Right lobe of liver (tissue), 6 donors: Measurements from ENCODE around the gene LUZP2. TPM values are rescaled to one million over a fixed set of nuclear protein-coding genes. Genes with fewer than 3 reads are reported as not detected.

ENCODE experiments used
- ATAC-seq, 4 donors: fragments of 200-7000 bp; cut with Tn5 transposase; one replicate each; pipeline ENCODE4 v1.9.1; 2020; ENCODE audit warnings: mild to moderate bottlenecking in 4 of 4, moderate library complexity in 4 of 4
- DNase-seq, 3 donors: peaks; one replicate each; pipeline ENCODE4 v3.0.0-alpha.2; 2020
- H3K27ac ChIP-seq, 3 donors: fragments of 200-600 bp; one replicate each; pipeline ENCODE4 v1.8.0; 2022
- H3K27me3 ChIP-seq, 2 donors: fragments of 200-600 bp; one replicate each; pipeline ENCODE4 v1.8.0; 2022
- H3K36me3 ChIP-seq, 4 donors: fragments of 200-600 bp; sonication (generic) in 1 of 4; one replicate each; pipeline versions ENCODE4 v1.5.1 to v1.8.0; 2017 to 2022; ENCODE audit warnings: control low read depth in 1 of 4
- H3K4me1 ChIP-seq, 4 donors: fragments of 200-600 bp; sonication (generic) in 1 of 4; one replicate each; pipeline versions ENCODE4 v1.5.1 to v1.8.0; 2017 to 2022; ENCODE audit warnings: control low read depth in 1 of 4
- H3K4me3 ChIP-seq, 3 donors: fragments of 200-600 bp; one replicate each; pipeline ENCODE4 v1.8.0; 2022
- H3K9me3 ChIP-seq, 4 donors: fragments of 200-600 bp; sonication (generic) in 1 of 4; one replicate each; pipeline versions ENCODE4 v1.5.1 to v1.8.0; 2017 to 2022; ENCODE audit warnings: control low read depth in 1 of 4
- CTCF ChIP-seq, 4 donors: fragments of 200-600 bp in 3 of 4; fragments of 450-650 bp in 1 of 4; IDR thresholded peaks; one replicate each; pipeline versions ENCODE4 v1.5.1 to v1.8.0; 2016 to 2022; ENCODE audit warnings: antibody characterized with exemption in 4 of 4, mild to moderate bottlenecking in 2 of 4
- POLR2A ChIP-seq: fragments of 450-650 bp; IDR thresholded peaks from one replicate; pipeline ENCODE4 v1.6.1; 2017; ENCODE audit warnings: antibody characterized with exemption, mild to moderate bottlenecking
- WGBS: methylation state at CpG from one replicate; pipeline ENCODE4 v1.1.6; 2018; ENCODE audit warnings: low coverage, low lambda C conversion rate; ENCODE audit not compliant: insufficient coverage; ENCODE audit errors: missing lambda C conversion rate; 5-methylcytosine and 5-hydroxymethylcytosine counted together
- intact Hi-C, 2 donors: fragments of 100-400 bp; cut with DNase I; formaldehyde crosslinking; loops; one replicate each; pipeline versions ENCODE4 v1.11.2 to v1.14.1; 2022
- total RNA-seq, 6 experiments: library from RNA; depleted of rRNA in 2 of 6; stranded (reverse); fragments of >200 nt in 2 of 6; fragmentation: NEBNext Ultra II Directional in 3 of 6; extraction: Animal tissue kit (Norgen Biotek cat#: 25700) in 3 of 6; gene quantifications; one replicate each; pipeline versions ENCODE4 v1.1.0 to v1.2.4, GENCODE V29; 2016 to 2023
- donor health status: DM: no; HTN: yes; CAD: no.
- donor health status: DM: no; HTN: no; CAD: no.
- donor health status: DM: no; HTN: no; CAD: no.
- donor health status: DM: no; HTN: yes; CAD: no.
- donor health status: DM: no; HTN: yes; CAD: no.

The LUZP2 gene
- total RNA-seq, 6 experiments from 2014 or later = not detected

GRCh38 chr11:24667353-24667968 is 170.6 kb downstream of the LUZP2 start:
- WGBS = 70% methylated on average over 5 of the region's 5 CpGs
- TF ChIP-seq CTCF (IDR thresholded peaks at IDR 0.05) (no peak), POLR2A (no peak)
- H3K9me3 ChIP-seq = no peaks in the 10 kb centered on the region
- intact Hi-C loops = no loop called here
- H3K27me3 ChIP-seq = no peaks in the 10 kb centered on the region
- H3K36me3 ChIP-seq = no peaks in the 10 kb centered on the region
- ATAC-seq (no peak), DNase-seq (no peak)
- H3K4me3 ChIP-seq = no peak overlapping the region
- H3K4me1 ChIP-seq = no peaks in the 10 kb centered on the region
- H3K27ac ChIP-seq = no peak overlapping the region

- no peak for DNase-seq
- Histone ChIP-seq H3K9me3 (no peaks in the 10 kb centered on the region), H3K36me3 (no peaks in the 10 kb centered on the region), H3K27me3 (no peaks in the 10 kb centered on the region), H3K27ac (no peak overlapping the region), H3K4me3 (no peak overlapping the region), H3K4me1 (no peaks in the 10 kb centered on the region)
- 81% methylated on average over 5 of the region's 5 CpGs for WGBS
- no peak for ATAC-seq
- TF ChIP-seq CTCF (IDR thresholded peaks at IDR 0.05) (no peak), POLR2A (no peak)
- intact Hi-C loops = no loop called here
Observed at GRCh38 chr11:24678703-24679348, 182.0 kb downstream of the LUZP2 start.

- no peak for ATAC-seq
- WGBS = 44% methylated on average over 2 of the region's 2 CpGs
- intact Hi-C loops = no loop called here
Observed at GRCh38 chr11:24679821-24680351, 183.0 kb downstream of the LUZP2 start.

GRCh38 chr11:24683583-24683982 is 186.7 kb downstream of the LUZP2 start:
- no peaks in the 10 kb centered on the region for H3K27me3 ChIP-seq
- H3K9me3 ChIP-seq = no peaks in the 10 kb centered on the region
- H3K4me1 ChIP-seq = no peaks in the 10 kb centered on the region
- ATAC-seq (no peak), DNase-seq (no peak)
- H3K36me3 ChIP-seq = no peaks in the 10 kb centered on the region
- no peak overlapping the region for H3K4me3 ChIP-seq
- no peak overlapping the region for H3K27ac ChIP-seq
- WGBS = 43% methylated on average over 1 of the region's 1 CpG
- intact Hi-C loops = no loop called here
- TF ChIP-seq POLR2A (no peak), CTCF (IDR thresholded peaks at IDR 0.05) (no peak)

More at GRCh38 chr11:24679821-24680351, 183.0 kb downstream of the LUZP2 start:
- no peaks in the 10 kb centered on the region for H3K9me3 ChIP-seq
- no peak overlapping the region for H3K27ac ChIP-seq
- H3K4me1 ChIP-seq = no peaks in the 10 kb centered on the region
- H3K36me3 ChIP-seq = no peaks in the 10 kb centered on the region
- H3K4me3 ChIP-seq = no peak overlapping the region
- no peaks in the 10 kb centered on the region for H3K27me3 ChIP-seq
- no peak for DNase-seq
- TF ChIP-seq POLR2A = no peak
- no peak for TF ChIP-seq CTCF (IDR thresholded peaks at IDR 0.05)
